H1 (cell line): ENCODE measurements around the gene DAPK2. TPM values are rescaled to one million over a fixed set of nuclear protein-coding genes. Genes with fewer than 3 reads are reported as not detected.

Experiments
- MAFK ChIP-seq: IDR thresholded peaks from 2 replicates; pipeline ENCODE4 v1.6.1; 2012; ENCODE audit warnings: low read depth, mild to moderate bottlenecking, improper control_type of control experiment, low read length
- RBBP5 ChIP-seq: IDR thresholded peaks from 2 replicates; pipeline ENCODE4 v1.7.1; 2012; ENCODE audit warnings: low read depth, mild to moderate bottlenecking, inconsistent platforms, low read length, moderate library complexity, borderline replicate concordance
- SAP30 ChIP-seq: fragments of 300-600 bp; sonication (generic); IDR thresholded peaks from 2 replicates; pipeline ENCODE4 v1.7.1; 2012; ENCODE audit warnings: low read length, moderate library complexity, mild to moderate bottlenecking, inconsistent platforms; ENCODE audit not compliant: insufficient read depth, insufficient replicate concordance
- SIN3A ChIP-seq, 2 experiments: IDR thresholded peaks in 1 of 2; conservative IDR thresholded peaks in 1 of 2; 2 replicates each; pipeline ENCODE4 v1.6.1; 2011 to 2012; ENCODE audit warnings: low read length in 2 of 2, improper control_type of control experiment in 1 of 2, low read depth in 1 of 2, mild to moderate bottlenecking in 1 of 2
- SP1 ChIP-seq: IDR thresholded peaks from 2 replicates; pipeline ENCODE4 v1.6.1; 2011; ENCODE audit warnings: low read depth, low read length
- SUZ12 ChIP-seq: fragments of 200-600 bp; sonication (generic); IDR thresholded peaks from 2 replicates; pipeline ENCODE4 v1.6.1; 2012; ENCODE audit warnings: mild to moderate bottlenecking, inconsistent platforms, low read length, moderate library complexity, mixed read lengths
- polyA plus RNA-seq, 7 experiments: library from polyadenylated mRNA; depleted of rRNA in 3 of 7; stranded (reverse) in 5 of 7; unstranded in 2 of 7; fragments of >200 nt in 5 of 7; fragments of 200-250 nt in 2 of 7; gene quantifications; 1 replicate in 5 of 7; 2 replicates in 1 of 7; 4 replicates in 1 of 7; pipeline versions ENCODE4 v1.2.1 to v1.2.3, GENCODE V29; 2011 to 2013; ENCODE audit warnings: missing spikeins in 2 of 7, mixed read lengths in 2 of 7
- total RNA-seq: library from RNA; stranded (reverse); fragmentation: NEBNext Ultra II Directional; extraction: Animal tissue kit (Norgen Biotek cat#: 25700); gene quantifications from 2 replicates; pipeline ENCODE4 v1.2.1, GENCODE V29; 2021

The DAPK2 gene
- total and polyA plus RNA-seq, 2 of the 8 experiments (the other 6 are each of a cell fraction or from before 2014, with no cell fraction given) = 1.8 to 2.9 TPM

DNA sequence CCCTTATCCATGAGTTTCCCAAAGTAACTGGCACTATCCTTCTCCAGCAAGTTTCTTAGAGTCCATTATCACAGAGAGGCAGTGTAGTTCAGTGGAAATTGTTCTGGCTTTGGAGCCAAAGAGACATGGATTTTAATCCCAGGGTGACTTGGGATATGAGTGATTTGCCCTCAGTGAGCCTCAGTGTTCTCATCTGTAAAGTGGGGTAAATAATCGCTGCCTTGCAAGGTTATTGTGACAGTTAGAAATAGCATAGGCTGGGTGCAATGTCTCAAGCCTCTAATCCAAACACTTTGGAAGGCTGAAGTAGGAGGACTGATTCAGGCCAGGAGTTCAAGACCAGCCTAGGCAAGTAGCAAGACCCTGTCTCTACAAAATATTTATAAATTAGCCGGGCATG lies 30.0 kb downstream of the DAPK2 start (continued):
- TF ChIP-seq RBBP5 = no peak
- TF ChIP-seq SIN3A (conservative IDR thresholded peaks at IDR 0.05 in 1 of 2, IDR thresholded peaks at IDR 0.05 in 1 of 2; ENCODE audit: low read depth in 1 of 2, low read length in 2 of 2) = no peak
- no peak for TF ChIP-seq SAP30
- no peak for TF ChIP-seq MAFK
- no peak for TF ChIP-seq SP1
- TF ChIP-seq SUZ12 = no peak
